Right renal pelvis (tissue), 4 donors: Measurements from ENCODE around the gene METTL22. TPM values are rescaled to one million over a fixed set of nuclear protein-coding genes. Genes with fewer than 3 reads are reported as not detected.

ENCODE experiments used
- DNase-seq, 4 donors: peaks; one replicate each; pipeline ENCODE4 v3.0.0-alpha.2; 2013; ENCODE audit warnings: low read depth in 4 of 4, low spot score in 3 of 4, missing footprints in 1 of 4
- polyA plus RNA-seq, 4 donors: library from polyadenylated mRNA; unstranded; fragments of 120-200 nt; gene quantifications; one replicate each; pipeline ENCODE4 v1.2.1, GENCODE V29; 2013; ENCODE audit not compliant: insufficient read length in 4 of 4

METTL22 gene, protein sequence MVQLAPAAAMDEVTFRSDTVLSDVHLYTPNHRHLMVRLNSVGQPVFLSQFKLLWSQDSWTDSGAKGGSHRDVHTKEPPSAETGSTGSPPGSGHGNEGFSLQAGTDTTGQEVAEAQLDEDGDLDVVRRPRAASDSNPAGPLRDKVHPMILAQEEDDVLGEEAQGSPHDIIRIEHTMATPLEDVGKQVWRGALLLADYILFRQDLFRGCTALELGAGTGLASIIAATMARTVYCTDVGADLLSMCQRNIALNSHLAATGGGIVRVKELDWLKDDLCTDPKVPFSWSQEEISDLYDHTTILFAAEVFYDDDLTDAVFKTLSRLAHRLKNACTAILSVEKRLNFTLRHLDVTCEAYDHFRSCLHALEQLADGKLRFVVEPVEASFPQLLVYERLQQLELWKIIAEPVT
- 10 to 100 TPM; 17.6 to 19.2 (median 18.8) TPM for polyA plus RNA-seq

GRCh38 chr16:8621572-8622314, at the start of gene METTL22:
Gene METTL22 (plus strand): TSS chr16:8621698. CDS start chr16:8625666, 3,968 bp downstream.
- peak; percentile 72 to 82 (median 78) for DNase-seq

DNA sequence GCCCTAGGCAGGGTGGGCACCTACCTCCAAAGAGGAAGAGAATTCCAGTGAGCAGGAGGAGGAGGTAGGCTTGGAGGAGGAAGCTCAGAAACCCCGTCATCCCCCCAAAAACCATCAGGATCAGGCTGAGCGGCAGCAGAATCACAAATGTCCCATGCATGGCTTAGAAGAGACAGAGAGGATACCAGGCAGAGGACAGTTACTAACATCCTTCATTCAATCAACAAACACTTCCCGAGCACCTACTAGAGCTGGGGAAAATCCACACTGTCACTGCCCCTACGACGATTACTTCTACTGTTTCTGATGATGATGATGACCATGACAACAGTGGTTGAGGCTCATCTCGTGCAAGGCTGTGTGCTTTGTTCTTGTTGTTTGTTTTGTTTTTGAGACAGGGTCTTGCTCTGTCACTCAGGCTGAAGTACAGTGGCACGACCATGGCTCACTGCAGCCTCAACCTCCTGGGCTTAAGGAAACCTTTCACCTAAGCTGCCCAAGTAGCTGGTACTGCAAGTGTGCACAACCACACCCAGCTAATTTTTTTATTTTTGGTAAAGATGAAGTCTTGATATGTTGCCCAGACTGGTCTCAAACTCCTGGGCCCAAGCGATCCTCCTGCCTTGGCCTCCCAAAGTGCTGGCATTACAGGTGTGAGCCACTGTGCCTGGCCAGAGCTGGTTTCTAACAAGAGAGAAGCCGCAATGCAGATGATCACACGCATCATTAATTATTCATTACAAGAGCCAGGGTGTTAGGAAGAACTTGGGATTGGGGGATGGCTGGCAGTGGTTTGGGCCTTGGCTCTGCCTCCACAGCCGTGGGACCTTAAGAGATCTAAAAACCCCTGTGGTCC, 49.2 kb upstream of the METTL22 start:
- DNase-seq = no peak

DNA sequence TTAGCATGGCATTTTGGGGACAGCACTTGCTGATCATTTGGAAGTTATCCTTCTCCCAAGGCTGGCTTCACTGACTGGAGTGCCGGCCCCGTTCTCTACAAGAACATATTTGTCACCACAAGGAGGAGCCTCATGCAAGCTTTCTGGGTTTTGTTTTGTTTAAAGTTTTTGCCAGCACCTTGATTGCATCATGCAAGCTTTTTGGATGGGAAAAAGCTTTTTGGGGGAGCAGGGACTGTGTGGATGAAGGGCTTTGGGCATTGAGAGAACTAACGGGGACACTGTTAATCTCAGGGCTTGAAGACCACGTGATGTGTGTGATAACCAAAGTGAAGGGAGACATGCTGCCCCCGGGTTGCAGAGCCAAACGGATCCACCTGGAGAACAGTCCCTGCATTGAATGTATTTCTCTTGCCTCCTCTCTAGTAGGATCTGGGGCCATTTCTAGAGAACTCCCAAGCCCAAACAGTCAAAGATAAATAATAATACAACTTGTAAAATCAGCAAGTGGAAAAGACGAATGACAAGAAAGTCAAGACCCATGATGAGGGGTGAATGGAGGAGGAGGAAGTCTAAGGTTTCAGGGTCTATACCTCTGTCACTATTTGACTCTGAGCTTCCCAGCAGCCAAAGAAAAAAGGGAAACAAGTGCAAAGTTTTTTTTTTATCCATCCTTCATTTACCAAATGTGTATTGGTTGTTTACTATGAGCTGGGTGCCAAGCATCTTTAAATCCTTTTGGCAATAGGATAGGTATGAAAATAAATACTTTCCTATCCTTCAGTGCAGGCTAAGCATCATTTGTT, 48.4 kb upstream of the METTL22 start:
- no peak for DNase-seq

DNA sequence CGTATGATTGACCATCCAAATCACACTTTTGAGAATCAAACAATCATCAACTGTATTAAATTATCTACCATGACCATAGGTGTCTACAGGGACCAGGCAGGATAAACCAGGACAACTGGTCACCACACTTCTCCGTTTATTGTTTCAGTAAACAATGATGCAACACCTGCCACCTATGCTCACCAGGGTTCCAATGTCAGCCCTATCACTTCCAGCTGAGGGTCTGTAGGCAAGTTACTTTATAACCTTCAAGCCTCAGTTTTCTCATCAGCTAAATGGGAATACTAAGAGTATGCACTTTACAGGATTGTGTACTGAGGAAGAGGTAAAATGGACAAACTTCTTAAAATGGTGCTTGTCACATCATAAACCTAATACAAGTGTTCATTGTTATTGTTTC, 46.1 kb upstream of the METTL22 start:
- no peak for DNase-seq

- DNase-seq = no peak
Measured at GRCh38 chr16:8576141-8577004, 45.1 kb upstream of the METTL22 start.

- no peak for DNase-seq
Measured at GRCh38 chr16:8577678-8578304, 43.7 kb upstream of the METTL22 start.

DNA sequence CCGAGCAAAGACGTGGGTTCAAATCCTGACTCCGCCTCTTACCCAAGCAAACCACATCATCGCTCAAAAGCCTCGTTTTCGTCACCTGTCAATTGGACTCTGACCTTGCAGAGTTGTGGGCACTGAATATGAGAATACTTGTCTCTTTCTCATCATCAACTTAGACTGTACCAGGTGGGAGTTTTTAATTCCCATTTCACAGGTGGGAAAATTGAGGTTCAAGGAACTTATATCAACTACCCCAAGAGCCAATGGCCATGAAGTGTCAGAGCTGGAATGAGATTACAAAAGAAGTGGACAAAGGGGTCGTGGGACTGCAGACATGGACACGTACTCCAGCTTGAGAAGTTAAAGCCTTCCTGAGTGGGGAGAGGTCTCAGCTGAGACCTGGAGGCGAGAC, 41.9 kb upstream of the METTL22 start:
- DNase-seq = no peak

DNA sequence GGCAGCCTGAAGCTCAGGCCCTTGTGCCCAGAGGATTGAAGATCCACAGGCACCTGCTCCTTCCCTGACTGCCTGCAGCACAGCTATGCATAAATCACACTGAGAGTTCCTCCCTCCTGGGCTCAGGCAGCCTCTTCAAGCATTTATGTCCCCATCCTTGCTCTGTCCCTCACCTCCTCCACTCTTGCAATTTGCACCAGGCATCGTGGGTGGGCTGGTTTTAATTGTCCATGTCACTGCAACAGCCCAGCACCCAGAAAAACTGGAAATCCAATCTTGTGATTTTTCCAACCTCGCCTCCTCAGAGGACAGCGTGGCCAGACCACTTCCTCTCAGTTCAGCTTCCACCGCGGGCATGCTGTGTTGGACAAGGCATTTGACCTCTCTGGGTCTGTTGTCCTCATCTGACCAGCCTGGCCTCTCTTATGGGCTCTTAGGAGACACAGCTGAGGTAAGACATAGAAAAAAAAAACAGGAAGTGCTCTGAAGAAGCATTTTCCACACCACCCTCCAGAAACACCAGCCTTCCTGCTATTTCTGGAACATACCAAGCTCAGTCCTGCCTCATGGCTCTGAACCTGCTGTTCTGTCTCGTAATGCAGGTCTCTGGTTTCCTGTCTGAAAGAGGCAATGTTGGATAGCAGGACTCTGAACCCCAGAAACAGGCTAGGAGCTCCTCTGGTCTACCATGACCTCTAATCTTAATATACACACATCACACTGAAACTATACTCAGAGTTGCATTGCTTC, 39.5 kb upstream of the METTL22 start:
- DNase-seq = peak in 2 of 4 donors; percentile 33 to 36

- DNase-seq = no peak
Measured at GRCh38 chr16:8583199-8583598, 38.3 kb upstream of the METTL22 start.

DNA sequence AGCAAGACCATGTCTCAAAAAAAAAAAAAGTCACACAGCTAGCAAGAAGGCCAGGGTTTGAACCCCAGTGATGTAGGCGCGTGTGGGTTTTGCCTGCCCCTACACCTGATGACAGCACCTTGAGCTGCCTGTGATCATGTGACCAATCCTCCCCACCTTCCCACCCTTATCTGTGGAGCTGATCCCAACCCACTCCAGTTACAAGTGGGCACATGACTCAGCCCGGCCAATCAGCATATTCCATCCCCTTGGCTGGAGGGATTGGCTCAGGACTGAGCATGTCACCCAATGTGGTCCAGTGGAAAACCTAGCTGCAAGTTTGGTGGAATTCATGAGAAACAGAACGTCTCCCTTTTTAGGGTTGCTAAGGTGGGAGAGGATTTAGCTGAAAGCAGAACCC, 37.8 kb upstream of the METTL22 start:
- no peak for DNase-seq

DNA sequence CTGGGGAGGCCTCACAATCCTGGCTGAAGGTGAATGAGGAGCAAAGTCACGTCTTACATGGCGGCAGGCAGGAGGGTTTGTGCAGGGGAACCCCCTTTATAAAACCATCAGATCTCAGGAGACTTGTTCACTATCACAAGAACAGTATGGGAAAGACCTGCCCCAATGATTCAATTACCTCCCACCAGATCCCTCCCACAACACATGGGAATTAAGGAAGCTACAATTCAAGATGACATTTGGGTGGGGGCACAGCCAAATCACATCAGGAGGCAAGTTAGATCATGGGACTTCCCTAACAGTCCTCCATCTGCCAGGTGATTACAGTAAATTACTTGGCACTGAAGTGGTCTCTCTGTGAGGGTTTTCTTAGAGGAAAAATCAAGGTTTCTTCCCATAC, 36.5 kb upstream of the METTL22 start:
- no peak for DNase-seq

DNA sequence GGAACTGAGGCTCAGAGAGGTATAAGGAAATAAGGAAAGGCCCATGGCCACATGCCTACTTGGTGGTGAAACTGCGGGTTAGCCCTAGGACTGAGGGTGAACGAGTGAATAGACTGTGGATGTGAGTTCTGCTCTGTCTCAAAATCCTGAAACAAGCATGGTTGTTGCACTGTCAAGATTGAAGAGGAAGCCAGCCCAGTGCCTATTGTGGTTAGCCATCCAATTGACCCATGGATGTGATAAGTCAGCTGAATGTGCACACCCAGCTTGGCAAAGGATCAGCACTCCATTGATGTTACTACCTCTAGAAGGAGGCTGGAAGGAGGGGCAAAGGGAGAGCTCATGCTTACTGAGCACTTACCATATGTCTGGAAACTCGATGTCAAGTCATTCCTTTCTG, 35.6 kb upstream of the METTL22 start:
- DNase-seq = no peak

GRCh38 chr16:8587065-8587464, 34.4 kb upstream of the METTL22 start:
- DNase-seq = no peak

- no peak for DNase-seq
Measured at GRCh38 chr16:8588682-8589056, 32.8 kb upstream of the METTL22 start.

- DNase-seq = no peak
Measured at GRCh38 chr16:8589057-8589899, 32.2 kb upstream of the METTL22 start.

- no peak for DNase-seq
Measured at GRCh38 chr16:8589900-8590688, 31.4 kb upstream of the METTL22 start, which contains the start of gene TMEM114. Gene TMEM114 (minus strand): TSS chr16:8590511. CDS start chr16:8589838, 673 bp downstream.
